SK-N-SH treated with all-trans-retinoic acid at 6 μM for 48 hours (cell line): ENCODE measurements around the gene MYO3A.

Experiments used
- ATAC-seq: fragments of 200-7000 bp; cut with Tn5 transposase; 3 replicates; pipeline ENCODE4 v1.9.1; 2020; ENCODE audit warnings: mild to moderate bottlenecking, moderate library complexity
- ARNTL ChIP-seq: fragments of 450-650 bp; formaldehyde crosslinking; IDR thresholded peaks from 2 replicates; pipeline ENCODE4 v1.5.0; 2020; ENCODE audit warnings: low read depth, mild to moderate bottlenecking, moderate library complexity, borderline replicate concordance
- BACH2 ChIP-seq: fragments of 250-450 bp; sonication (Bioruptor Pico); IDR thresholded peaks from 2 replicates; pipeline ENCODE4 v1.9.0; 2021; ENCODE audit warnings: mild to moderate bottlenecking, borderline replicate concordance
- CREB5 ChIP-seq: fragments of 250-450 bp; sonication (Bioruptor Pico); IDR thresholded peaks from 2 replicates; pipeline ENCODE4 v1.5.1; 2020; ENCODE audit warnings: low read depth, mild to moderate bottlenecking, moderate library complexity
- CSRNP3 ChIP-seq: fragments of 250-450 bp; sonication (Bioruptor Pico); IDR thresholded peaks from 2 replicates; pipeline ENCODE4 v1.5.1; 2021; ENCODE audit warnings: mild to moderate bottlenecking, moderate library complexity
- ESRRG ChIP-seq: fragments of 250-450 bp; sonication (Bioruptor Pico); IDR thresholded peaks from 2 replicates; pipeline ENCODE4 v1.6.1; 2021; ENCODE audit warnings: mild to moderate bottlenecking
- ISL1 ChIP-seq: fragments of 250-450 bp; sonication (Bioruptor Pico); IDR thresholded peaks from 2 replicates; pipeline ENCODE4 v2.1.2; 2022; ENCODE audit warnings: mild to moderate bottlenecking, moderate library complexity
- OSR1 ChIP-seq: fragments of 250-450 bp; sonication (Bioruptor Pico); IDR thresholded peaks from 2 replicates; pipeline ENCODE4 v1.8.0; 2022; ENCODE audit warnings: moderate library complexity, mild to moderate bottlenecking, inconsistent platforms
- PATZ1 ChIP-seq: fragments of 250-450 bp; sonication (Bioruptor Pico); IDR thresholded peaks from 2 replicates; pipeline ENCODE4 v1.8.0; 2020; ENCODE audit warnings: mild to moderate bottlenecking, moderate library complexity, borderline replicate concordance
- POU6F1 ChIP-seq: fragments of 250-450 bp; sonication (Bioruptor Pico); IDR thresholded peaks from 2 replicates; pipeline ENCODE4 v1.8.0; 2021; ENCODE audit warnings: low read depth, mild to moderate bottlenecking, moderate library complexity, borderline replicate concordance
- PPARA ChIP-seq: fragments of 250-450 bp; sonication (Bioruptor Pico); IDR thresholded peaks from 2 replicates; pipeline ENCODE4 v1.5.0; 2020; ENCODE audit warnings: mild to moderate bottlenecking, borderline replicate concordance
- RARB ChIP-seq: fragments of 250-450 bp; sonication (Bioruptor Pico); IDR thresholded peaks from 2 replicates; pipeline ENCODE4 v1.8.0; 2021; ENCODE audit warnings: mild to moderate bottlenecking, moderate library complexity
- TCF4 ChIP-seq: fragments of 250-450 bp; sonication (Bioruptor Pico); IDR thresholded peaks from 2 replicates; pipeline ENCODE4 v1.8.0; 2021; ENCODE audit warnings: mild to moderate bottlenecking, moderate library complexity, borderline replicate concordance
- TOX ChIP-seq: fragments of 250-450 bp; sonication (Bioruptor Pico); IDR thresholded peaks from 2 replicates; pipeline ENCODE4 v1.8.0; 2021; ENCODE audit warnings: mild to moderate bottlenecking, moderate library complexity, borderline replicate concordance
- TSHZ2 ChIP-seq: fragments of 250-450 bp; sonication (Bioruptor Pico); IDR thresholded peaks from 2 replicates; pipeline ENCODE4 v1.5.0; 2020; ENCODE audit warnings: mild to moderate bottlenecking, moderate library complexity
- ZC3H10 ChIP-seq: fragments of 250-450 bp; sonication (Bioruptor Pico); IDR thresholded peaks from 2 replicates; pipeline ENCODE4 v1.5.1; 2021; ENCODE audit warnings: mild to moderate bottlenecking, moderate library complexity
- ZFP3 ChIP-seq: fragments of 250-450 bp; sonication (Bioruptor Pico); IDR thresholded peaks from 2 replicates; pipeline ENCODE4 v1.5.0; 2020; ENCODE audit warnings: mild to moderate bottlenecking, moderate library complexity
- ZNF70 ChIP-seq: fragments of 450-650 bp; formaldehyde crosslinking; IDR thresholded peaks from 2 replicates; pipeline ENCODE4 v1.5.0; 2020; ENCODE audit warnings: mild to moderate bottlenecking, moderate library complexity
- ZNF8 ChIP-seq: fragments of 450-650 bp; formaldehyde crosslinking; IDR thresholded peaks from 2 replicates; pipeline ENCODE4 v1.5.0; 2020; ENCODE audit warnings: mild to moderate bottlenecking, moderate library complexity

Gene MYO3A

GRCh38 chr10:26031300-26031699, 97.3 kb downstream of the MYO3A start (continued):
- no peak for TF ChIP-seq CSRNP3 (CRISPR knock-in tag)
- no peak for TF ChIP-seq TOX (CRISPR knock-in tag)
- TF ChIP-seq TSHZ2 (CRISPR knock-in tag) = no peak
- TF ChIP-seq TCF4 = no peak
- no peak for TF ChIP-seq ISL1 (CRISPR knock-in tag)
- TF ChIP-seq RARB = no peak
- no peak for TF ChIP-seq ARNTL (CRISPR knock-in tag)
- TF ChIP-seq BACH2 (CRISPR knock-in tag) = no peak
- TF ChIP-seq ZNF8 (CRISPR knock-in tag) = no peak

- ATAC-seq = no peak
- no peak for TF ChIP-seq BACH2 (CRISPR knock-in tag)
- no peak for TF ChIP-seq ESRRG (CRISPR knock-in tag)
- TF ChIP-seq ZFP3 = no peak
- TF ChIP-seq POU6F1 (CRISPR knock-in tag) = no peak
- no peak for TF ChIP-seq PPARA (CRISPR knock-in tag)
- TF ChIP-seq ZNF8 (CRISPR knock-in tag) = no peak
- no peak for TF ChIP-seq ZC3H10 (CRISPR knock-in tag)
- no peak for TF ChIP-seq RARB
Measured at GRCh38 chr10:26043469-26043868, 109.4 kb downstream of the MYO3A start.

GRCh38 chr10:26044141-26044749, 110.2 kb downstream of the MYO3A start:
- TF ChIP-seq CREB5 (no peak), POU6F1 (CRISPR knock-in tag) (no peak), ESRRG (CRISPR knock-in tag) (no peak), ZNF8 (CRISPR knock-in tag) (no peak), OSR1 (CRISPR knock-in tag) (no peak), TOX (CRISPR knock-in tag) (no peak), ZNF70 (CRISPR knock-in tag) (no peak), PATZ1 (CRISPR knock-in tag) (no peak), CSRNP3 (CRISPR knock-in tag) (no peak), TCF4 (no peak), RARB (no peak)
- TF ChIP-seq, all 23 proteins: peak for 0
- no peak for ATAC-seq
